Renal cortex interstitium (tissue), 11 donors: ENCODE measurements around the gene UTP3. TPM values are rescaled to one million over a fixed set of nuclear protein-coding genes. Genes with fewer than 3 reads are reported as not detected.
"Not testable (repeated sequence)": the region's sequence is repeated elsewhere in the genome, so short reads cannot be mapped to it uniquely, and the experiment has no call there.

ENCODE experiments used
- DNase-seq, 11 donors: peaks; one replicate each; pipeline ENCODE4 v3.0.0-alpha.2; 2013; ENCODE audit warnings: low read depth in 9 of 11, low spot score in 4 of 11; ENCODE audit errors: extremely low read depth in 1 of 11
- polyA plus RNA-seq, 3 donors: library from polyadenylated mRNA; unstranded; fragments of 120-200 nt; gene quantifications; one replicate each; pipeline ENCODE4 v1.2.1, GENCODE V29; 2013; ENCODE audit not compliant: insufficient read length in 3 of 3

The UTP3 gene
- polyA plus RNA-seq, 3 donors = 41.4 to 56.0 (median 49.5) TPM

- no peak for DNase-seq
Observed at GRCh38 chr4:70706516-70706915, 18.2 kb downstream of the UTP3 start.

GRCh38 chr4:70709611-70710205 lies 21.4 kb downstream of the UTP3 start:
- DNase-seq = no peak

- no peak for DNase-seq
Observed at GRCh38 chr4:70711599-70711998, 23.3 kb downstream of the UTP3 start.

GRCh38 chr4:70712150-70712549 lies 23.8 kb downstream of the UTP3 start:
- no peak for DNase-seq

GRCh38 chr4:70712604-70713452 lies 24.5 kb downstream of the UTP3 start:
- DNase-seq = no peak

- no peak for DNase-seq
Observed at GRCh38 chr4:70713453-70714078, 25.2 kb downstream of the UTP3 start.

- DNase-seq = no peak
Observed at GRCh38 chr4:70714079-70714887, 26.0 kb downstream of the UTP3 start.

GRCh38 chr4:70715097-70715496 lies 26.8 kb downstream of the UTP3 start:
- no peak for DNase-seq

GRCh38 chr4:70718811-70719604 lies 30.7 kb downstream of the UTP3 start:
- no peak for DNase-seq

- no peak for DNase-seq
Observed at GRCh38 chr4:70721747-70722146, 33.4 kb downstream of the UTP3 start, which contains the start of gene RUFY3. Gene RUFY3, plus strand, starts transcription at chr4:70721964. Its CDS starts 610 bp downstream, at chr4:70722574.

- DNase-seq = no peak
Observed at GRCh38 chr4:70722199-70722791, 34.0 kb downstream of the UTP3 start.

- DNase-seq = no peak
Observed at GRCh38 chr4:70724463-70724862, 36.1 kb downstream of the UTP3 start.

- DNase-seq = no peak
Observed at GRCh38 chr4:70725633-70726032, 37.3 kb downstream of the UTP3 start.

GRCh38 chr4:70726515-70726914 lies 38.2 kb downstream of the UTP3 start:
- DNase-seq = not testable (repeated sequence)

- no peak for DNase-seq
Observed at GRCh38 chr4:70728091-70728490, 39.8 kb downstream of the UTP3 start.

GRCh38 chr4:70732878-70733277 lies 44.5 kb downstream of the UTP3 start:
- DNase-seq = not testable (repeated sequence)

- peak in 2 of 11 donors; percentile 29 to 30 for DNase-seq
Observed at GRCh38 chr4:70734168-70734954, 46.0 kb downstream of the UTP3 start.
